IMR-90 (cell line): ENCODE results near the gene LHPP. TPM values are rescaled to one million over a fixed set of nuclear protein-coding genes. Genes with fewer than 3 reads are reported as not detected.

Source experiments
- ATAC-seq: fragments of 200-7000 bp; cut with Tn5 transposase; 2 replicates; pipeline ENCODE4 v1.9.1; 2020; ENCODE audit warnings: low read depth, mild to moderate bottlenecking, moderate library complexity
- BruUV-seq: library from RNA; stranded (reverse); fragments of 400-500 nt; replicated peaks from 2 replicates; lab custom pipeline; 2021; lab: Mats Ljungman, UMichigan
- CTCF ChIA-PET: fragments of 300-600 bp; formaldehyde crosslinking; extraction: SDS; loops from one replicate; lab custom pipeline; 2021; ENCODE audit warnings: antibody characterized with exemption; lab: Yijun Ruan, JAX
- POLR2A ChIA-PET: fragments of 300-600 bp; sonication (Branson Sonifier 250); formaldehyde crosslinking; loops from one replicate; lab custom pipeline; 2022; ENCODE audit warnings: antibody characterized with exemption; ENCODE audit not compliant: unreplicated experiment; lab: Charles Lee
- DNase-seq: peaks from one replicate; pipeline ENCODE4 v3.0.0; 2013
- H2AFZ ChIP-seq: replicated peaks from 2 replicates; pipeline ENCODE3; 2013; ENCODE audit warnings: low read length, mild to moderate bottlenecking; ENCODE audit not compliant: poor library complexity
- H2AK5ac ChIP-seq: 2 replicates; pipeline ENCODE4 v1.6.1; 2013; ENCODE audit warnings: low read depth, low read length, inconsistent platforms
- H2AK9ac ChIP-seq: replicated peaks from 2 replicates; pipeline ENCODE3; 2013; ENCODE audit warnings: mild to moderate bottlenecking, low read depth, low read length, moderate library complexity; ENCODE audit not compliant: poor library complexity
- H2BK120ac ChIP-seq: 2 replicates; pipeline ENCODE4 v1.6.1; 2013; ENCODE audit warnings: low read depth, low read length, inconsistent platforms
- H2BK15ac ChIP-seq: 3 replicates; pipeline ENCODE4 v1.6.1; 2013; ENCODE audit warnings: low read depth, low read length, inconsistent platforms
- H2BK20ac ChIP-seq: 2 replicates; pipeline ENCODE4 v1.6.1; 2013; ENCODE audit warnings: low read depth, mild to moderate bottlenecking, inconsistent platforms, low read length, moderate library complexity
- H2BK5ac ChIP-seq: 2 replicates; pipeline ENCODE4 v1.6.1; 2013; ENCODE audit warnings: mild to moderate bottlenecking, low read depth, low read length, inconsistent platforms; ENCODE audit not compliant: poor library complexity, severe bottlenecking
- H3K14ac ChIP-seq: replicated peaks from 2 replicates; pipeline ENCODE4 v1.6.1; 2013; ENCODE audit warnings: low read depth, low read length, inconsistent platforms
- H3K18ac ChIP-seq: 2 replicates; pipeline ENCODE4 v1.6.1; 2013; ENCODE audit warnings: low read depth, low read length, control low read depth
- H3K23ac ChIP-seq: 2 replicates; pipeline ENCODE4 v1.6.1; 2013; ENCODE audit warnings: low read depth, low read length, inconsistent platforms
- H3K27ac ChIP-seq: 2 replicates; pipeline ENCODE4 v1.5.1; 2013; ENCODE audit warnings: mild to moderate bottlenecking, control low read depth, low read length; ENCODE audit not compliant: insufficient read depth
- H3K27me3 ChIP-seq: 2 replicates; pipeline ENCODE4 v1.6.1; 2013; ENCODE audit warnings: low read length; ENCODE audit not compliant: control insufficient read depth, insufficient read depth
- H3K36me3 ChIP-seq: 2 replicates; pipeline ENCODE4 v1.6.1; 2013; ENCODE audit warnings: low read length, mixed read lengths; ENCODE audit not compliant: control insufficient read depth, insufficient read depth
- H3K4ac ChIP-seq: 2 replicates; pipeline ENCODE4 v1.6.1; 2013; ENCODE audit warnings: low read depth, low read length, inconsistent platforms
- H3K4me1 ChIP-seq: 2 replicates; pipeline ENCODE4 v1.6.1; 2013; ENCODE audit warnings: low read length, mixed read lengths; ENCODE audit not compliant: control insufficient read depth, insufficient read depth
- H3K4me2 ChIP-seq: 2 replicates; pipeline ENCODE4 v1.6.1; 2013; ENCODE audit warnings: low read depth, mild to moderate bottlenecking, control low read depth, low read length, moderate library complexity
- H3K4me3 ChIP-seq: 2 replicates; pipeline ENCODE4 v1.5.1; 2013; ENCODE audit warnings: low read depth, mild to moderate bottlenecking, control low read depth, low read length, moderate library complexity; ENCODE audit not compliant: insufficient read depth
- H3K56ac ChIP-seq: 2 replicates; pipeline ENCODE4 v1.6.1; 2013; ENCODE audit warnings: low read length, inconsistent platforms; ENCODE audit not compliant: insufficient read depth; ENCODE audit errors: extremely low read depth
- H3K79me1 ChIP-seq, 2 experiments: 2 replicates each; pipeline ENCODE4 v1.6.1; 2013; ENCODE audit warnings: low read length in 2 of 2, inconsistent platforms in 1 of 2, low read depth in 1 of 2
- H3K9ac ChIP-seq: 2 replicates; pipeline ENCODE4 v1.6.1; 2013; ENCODE audit warnings: low read depth, low read length, control low read depth
- H3K9me1 ChIP-seq: 2 replicates; pipeline ENCODE4 v1.6.1; 2013; ENCODE audit warnings: low read length, inconsistent platforms; ENCODE audit not compliant: insufficient read depth
- H3K9me3 ChIP-seq: 2 replicates; pipeline ENCODE4 v1.6.1; 2013; ENCODE audit warnings: low read length; ENCODE audit not compliant: control insufficient read depth, insufficient read depth
- H4K20me1 ChIP-seq: 2 replicates; pipeline ENCODE4 v1.6.1; 2013; ENCODE audit warnings: low read length, inconsistent platforms; ENCODE audit not compliant: insufficient read depth
- H4K5ac ChIP-seq: 2 replicates; pipeline ENCODE4 v1.6.1; 2013; ENCODE audit warnings: mild to moderate bottlenecking, low read depth, low read length, control low read depth
- H4K8ac ChIP-seq, 2 experiments: 2 replicates each; pipeline ENCODE4 v1.6.1; 2013; ENCODE audit warnings: low read depth in 2 of 2, low read length in 2 of 2, control low read depth in 1 of 2, inconsistent platforms in 1 of 2
- H4K91ac ChIP-seq: 2 replicates; pipeline ENCODE4 v1.6.1; 2013; ENCODE audit warnings: low read depth, low read length, inconsistent platforms; ENCODE audit not compliant: insufficient read depth
- BHLHE40 ChIP-seq: fragments of 150-350 bp; IDR thresholded peaks from 2 replicates; pipeline ENCODE4 v1.6.1; 2016; ENCODE audit warnings: mild to moderate bottlenecking, low read depth, low read length
- CEBPB ChIP-seq: IDR thresholded peaks from 2 replicates; pipeline ENCODE4 v1.6.1; 2012; ENCODE audit warnings: low read depth, low read length, improper control_type of control experiment
- CHD1 ChIP-seq: IDR thresholded peaks from 2 replicates; pipeline ENCODE4 v1.6.1; 2012; ENCODE audit warnings: low read depth, low read length, improper control_type of control experiment
- CTCF ChIP-seq: conservative IDR thresholded peaks from 2 replicates; pipeline ENCODE4 v1.5.1; 2012; ENCODE audit warnings: mild to moderate bottlenecking, low read depth, low read length, improper control_type of control experiment
- ELK1 ChIP-seq: fragments of 150-350 bp; IDR thresholded peaks from 2 replicates; pipeline ENCODE4 v1.6.1; 2016; ENCODE audit warnings: low read depth, mild to moderate bottlenecking, low read length, moderate library complexity, borderline replicate concordance
- FOS ChIP-seq: fragments of 150-350 bp; IDR thresholded peaks from 2 replicates; pipeline ENCODE4 v1.6.1; 2016; ENCODE audit warnings: low read depth, low read length
- MAFK ChIP-seq: IDR thresholded peaks from 2 replicates; pipeline ENCODE4 v1.6.1; 2012; ENCODE audit warnings: low read depth, low read length, improper control_type of control experiment
- MAZ ChIP-seq: IDR thresholded peaks from 2 replicates; pipeline ENCODE4 v1.6.1; 2012; ENCODE audit warnings: low read depth, mild to moderate bottlenecking, low read length, improper control_type of control experiment, moderate library complexity, borderline replicate concordance
- MXI1 ChIP-seq: IDR thresholded peaks from 2 replicates; pipeline ENCODE4 v1.6.1; 2012; ENCODE audit warnings: low read depth, mild to moderate bottlenecking, low read length, moderate library complexity, borderline replicate concordance
- POLR2A ChIP-seq: IDR thresholded peaks from 2 replicates; pipeline ENCODE4 v1.6.1; 2012; ENCODE audit warnings: mild to moderate bottlenecking, low read depth, low read length
- RAD21 ChIP-seq: IDR thresholded peaks from 2 replicates; pipeline ENCODE4 v1.6.1; 2012; ENCODE audit warnings: low read length, improper control_type of control experiment
- RCOR1 ChIP-seq: IDR thresholded peaks from 2 replicates; pipeline ENCODE4 v1.6.1; 2012; ENCODE audit warnings: mild to moderate bottlenecking, low read length, improper control_type of control experiment; ENCODE audit not compliant: insufficient replicate concordance
- RFX5 ChIP-seq: IDR thresholded peaks from 2 replicates; pipeline ENCODE4 v1.8.0; 2012; ENCODE audit warnings: low read depth, mild to moderate bottlenecking, low read length, moderate library complexity
- SMC3 ChIP-seq: fragments of 150-350 bp; IDR thresholded peaks from 2 replicates; pipeline ENCODE4 v1.6.1; 2016; ENCODE audit warnings: low read depth, mild to moderate bottlenecking, antibody characterized with exemption, low read length, moderate library complexity
- USF2 ChIP-seq: fragments of 150-350 bp; IDR thresholded peaks from 2 replicates; pipeline ENCODE4 v1.6.1; 2017; ENCODE audit warnings: mild to moderate bottlenecking, antibody characterized with exemption, low read length, low read depth
- WGBS, 2 experiments: methylation state at CpG; one replicate each; pipeline versions ENCODE4 v1.1.5 to v1.1.7; 2013; ENCODE audit warnings: missing lambda C conversion rate in 2 of 2; ENCODE audit not compliant: insufficient read length in 1 of 2; ENCODE audit errors: extremely low coverage in 2 of 2; 5-methylcytosine and 5-hydroxymethylcytosine counted together
- dilution Hi-C: fragments of 300-500 bp; cut with HindIII; formaldehyde crosslinking; loops from one replicate; pipeline ENCODE4 v1.14.3; 2018; ENCODE audit warnings: low sequenced_read_pairs; ENCODE audit not compliant: unreplicated experiment
- in situ Hi-C: fragments of 300-500 bp; cut with MboI; formaldehyde crosslinking; loops from 3 replicates; pipeline ENCODE4 v1.14.3; 2019; ENCODE audit warnings: low sequenced_read_pairs, inconsistent platforms, mixed read lengths
- intact Hi-C: fragments of 100-400 bp; cut with micrococcal nuclease; formaldehyde crosslinking; loops from 2 replicates; pipeline ENCODE4 v1.10.0; 2022
- polyA plus RNA-seq, 3 experiments: library from polyadenylated mRNA; depleted of rRNA; stranded (reverse); fragments of >200 nt; gene quantifications; 2 replicates each; pipeline ENCODE4 v1.2.3, GENCODE V29; 2012; ENCODE audit warnings: low replicate concordance in 1 of 3
- total RNA-seq: library from RNA; depleted of rRNA; stranded (reverse); fragments of >200 nt; gene quantifications from 2 replicates; pipeline ENCODE4 v1.2.3, GENCODE V29; 2012

LHPP gene
- total and polyA plus RNA-seq, 2 of the 4 experiments (the other 2 are of a cell fraction), result 2.7 to 8.3 TPM

GRCh38 chr10:124650263-124650662 is 188.6 kb downstream of the LHPP start:
- Histone ChIP-seq H3K14ac (no peak overlapping the region), H3K23ac (no peak overlapping the region), H3K27ac (no peak overlapping the region), H3K18ac (no peak overlapping the region), H3K9ac (no peak overlapping the region), H3K27me3 (no peaks in the 10 kb centered on the region), H3K56ac (no peak overlapping the region), H4K5ac (no peak overlapping the region), H2BK120ac (no peak overlapping the region), H3K4ac (no peak overlapping the region), H2BK15ac (no peak overlapping the region), H3K9me1 (peaks cover 33% of the 10 kb centered on the region), H2AK9ac (no peak overlapping the region), H3K4me2 (no peak overlapping the region), H3K9me3 (no peaks in the 10 kb centered on the region), H3K36me3 (no peaks in the 10 kb centered on the region), H4K91ac (no peak overlapping the region), H4K8ac (no peak overlapping the region), H2BK5ac (no peak overlapping the region), H2BK20ac (no peak overlapping the region), H4K20me1 (no peaks in the 10 kb centered on the region; the same call in 1 of the 2 replicates), H2AK5ac (no peak overlapping the region), H3K4me3 (no peak overlapping the region), H3K4me1 (peaks cover 27% of the 10 kb centered on the region), H2AFZ (no peak overlapping the region), H3K79me1 (peaks cover 20 to 27% of the 10 kb centered on the region in 2 experiments; a peak in 3 of 4 replicates)
- no TSS peak for BruUV-seq
- dilution Hi-C loops (no loop called here), in situ Hi-C loops (no loop called here), intact Hi-C loops (no loop called here)
- ATAC-seq, result no peak
- CTCF ChIA-PET, result no interaction called here
- TF ChIP-seq CEBPB (no peak), RCOR1 (no peak), SMC3 (no peak), CTCF (no peak), CHD1 (no peak), MXI1 (no peak), RAD21 (no peak), MAFK (no peak), RFX5 (no peak), ELK1 (no peak), BHLHE40 (no peak), MAZ (no peak), POLR2A (no peak), FOS (no peak), USF2 (no peak)
- no peak for DNase-seq
- WGBS, 2 experiments, result 96% methylated on average over 3 of the region's 12 CpGs; no CpG with 5 or more reads in 1 of the 2 experiments
- POLR2A ChIA-PET, result no interaction called here
